ENCODE measurements around the gene GBX1. TPM values are rescaled to one million over a fixed set of nuclear protein-coding genes. Genes with fewer than 3 reads are reported as not detected.

GBX1 gene
- not detected for total RNA-seq

GRCh38 chr7:151167197-151167961 is at the start of gene GBX1:
GBX1 (minus strand) TSS chr7:151167694; CDS start chr7:151167548, 146 bp downstream.
- peak within 1 kb of the TSS; percentile 58 to 65 for H3K4me3 ChIP-seq
- no peak within 1 kb of the TSS for H3K27ac ChIP-seq
- no peaks in the 10 kb centered on the region for H3K36me3 ChIP-seq
- no peak for TF ChIP-seq CTCF (IDR thresholded peaks at IDR 0.05)
- H3K27me3 ChIP-seq = peaks cover 13% of the 10 kb centered on the region
- intact Hi-C loops (cut with DNase I) = no loop called here
- H3K4me1 ChIP-seq = peaks cover 7 to 12% of the 10 kb centered on the region in 2 donors
- H3K9me3 ChIP-seq = no peaks in the 10 kb centered on the region
- no peak for DNase-seq (ENCODE audit: low spot score in 2 of 2)

DNA sequence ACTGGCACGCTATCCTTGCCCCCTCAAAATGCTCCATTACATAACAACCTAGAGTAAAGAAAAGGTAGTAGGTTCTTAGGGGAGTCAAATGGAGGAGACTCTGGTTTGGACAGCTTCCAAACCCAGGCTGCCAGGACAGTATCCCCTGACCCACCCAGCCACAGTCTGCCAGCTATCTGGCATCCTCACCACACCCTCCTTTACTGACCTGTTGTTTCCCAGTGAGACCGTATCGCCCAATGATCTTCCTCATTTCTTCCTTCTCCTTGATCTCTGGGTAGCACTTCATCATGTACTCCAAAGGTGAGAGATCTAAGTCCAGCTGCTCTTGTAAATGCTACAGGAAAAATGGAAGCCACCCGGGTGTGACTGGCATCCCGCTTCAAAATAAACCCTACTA is 47.9 kb upstream of the GBX1 start:
- Histone ChIP-seq H3K27ac (no peak overlapping the region), H3K36me3 (peaks cover 69 to 81% of the 10 kb centered on the region in 2 donors), H3K4me3 (no peak overlapping the region), H3K4me1 (no peaks in the 10 kb centered on the region), H3K27me3 (no peaks in the 10 kb centered on the region), H3K9me3 (no peaks in the 10 kb centered on the region)
- TF ChIP-seq CTCF (IDR thresholded peaks at IDR 0.05) = no peak
- intact Hi-C loops (cut with DNase I) = no loop called here
- DNase-seq (ENCODE audit: low spot score in 2 of 2) = no peak

DNA sequence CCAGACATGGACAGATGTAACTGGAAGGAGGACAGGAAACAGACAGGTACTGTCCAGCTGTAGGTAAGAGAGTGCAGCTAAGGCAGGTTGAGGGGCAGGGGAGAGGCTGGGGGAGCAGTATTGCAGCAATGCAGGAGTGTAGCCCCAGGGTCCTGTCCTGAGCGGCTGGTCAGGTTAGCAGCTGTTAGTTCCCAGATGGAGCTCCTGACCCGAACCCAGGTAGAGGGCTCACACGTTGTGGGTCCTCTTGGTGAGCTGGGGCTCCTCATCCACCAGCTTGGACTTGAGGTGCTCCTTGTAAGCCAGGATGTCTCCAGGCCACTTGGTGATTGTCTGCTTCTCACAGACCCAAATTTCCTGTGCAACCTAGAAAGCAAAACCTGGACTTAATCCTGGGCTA is 46.3 kb upstream of the GBX1 start:
- no peak for DNase-seq (ENCODE audit: low spot score in 2 of 2)
- H3K27ac ChIP-seq = no peak overlapping the region
- peaks cover 53 to 66% of the 10 kb centered on the region in 2 donors for H3K36me3 ChIP-seq
- no peak overlapping the region for H3K4me3 ChIP-seq
- no peaks in the 10 kb centered on the region for H3K4me1 ChIP-seq
- no peaks in the 10 kb centered on the region for H3K27me3 ChIP-seq
- no peak for TF ChIP-seq CTCF (IDR thresholded peaks at IDR 0.05)
- intact Hi-C loops (cut with DNase I) = no loop called here
- H3K9me3 ChIP-seq = no peaks in the 10 kb centered on the region

- Histone ChIP-seq H3K36me3 (peaks cover 42 to 54% of the 10 kb centered on the region in 2 donors), H3K27me3 (no peaks in the 10 kb centered on the region), H3K4me1 (no peaks in the 10 kb centered on the region), H3K4me3 (no peak overlapping the region), H3K9me3 (no peaks in the 10 kb centered on the region), H3K27ac (no peak overlapping the region)
- intact Hi-C loops (cut with DNase I) = no loop called here
- no peak for TF ChIP-seq CTCF (IDR thresholded peaks at IDR 0.05)
- no peak for DNase-seq (ENCODE audit: low spot score in 2 of 2)
Observed at GRCh38 chr7:151212626-151213025, 45.1 kb upstream of the GBX1 start.

DNA sequence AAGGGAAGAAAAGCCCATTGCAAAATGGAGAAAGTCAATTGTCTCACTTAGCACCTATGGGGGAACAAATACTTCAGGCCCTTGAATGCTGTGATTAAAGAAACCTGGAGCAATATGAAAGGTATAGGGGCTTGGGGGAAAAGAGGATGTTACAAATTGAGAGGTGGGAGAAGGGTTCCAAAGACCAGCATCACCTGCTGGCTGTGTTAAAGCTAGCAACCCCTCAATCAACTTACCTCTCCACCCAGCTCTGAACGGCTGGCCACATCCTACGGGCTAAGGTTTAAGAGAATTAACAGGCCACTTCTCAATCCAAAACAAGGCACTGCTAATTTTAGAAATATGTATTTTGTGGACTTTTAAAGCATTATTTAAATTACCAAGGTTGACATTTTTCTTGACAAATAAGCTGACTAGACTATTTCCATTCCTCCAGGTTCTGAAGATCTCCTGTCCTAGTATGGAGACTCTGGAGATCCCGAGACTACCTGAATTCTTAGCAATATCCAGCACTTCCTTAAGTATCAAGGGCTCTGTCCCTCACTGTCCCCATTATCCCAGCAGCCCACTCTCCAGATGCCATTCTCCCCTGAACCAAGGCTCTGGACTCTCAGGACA is 43.8 kb upstream of the GBX1 start:
- H3K27ac ChIP-seq = no peak overlapping the region
- no peak overlapping the region for H3K4me3 ChIP-seq
- intact Hi-C loops (cut with DNase I) = no loop called here

More for the DNA sequence above, 43.8 kb upstream of the GBX1 start:
- H3K36me3 ChIP-seq = peaks cover 31 to 40% of the 10 kb centered on the region in 2 donors
- no peaks in the 10 kb centered on the region for H3K9me3 ChIP-seq
- no peak for TF ChIP-seq CTCF (IDR thresholded peaks at IDR 0.05)
- no peaks in the 10 kb centered on the region for H3K27me3 ChIP-seq
- no peak for DNase-seq (ENCODE audit: low spot score in 2 of 2)
- H3K4me1 ChIP-seq = no peaks in the 10 kb centered on the region
